Measurements from ENCODE around the gene CSNK2A3.

The CSNK2A3 gene

DNA sequence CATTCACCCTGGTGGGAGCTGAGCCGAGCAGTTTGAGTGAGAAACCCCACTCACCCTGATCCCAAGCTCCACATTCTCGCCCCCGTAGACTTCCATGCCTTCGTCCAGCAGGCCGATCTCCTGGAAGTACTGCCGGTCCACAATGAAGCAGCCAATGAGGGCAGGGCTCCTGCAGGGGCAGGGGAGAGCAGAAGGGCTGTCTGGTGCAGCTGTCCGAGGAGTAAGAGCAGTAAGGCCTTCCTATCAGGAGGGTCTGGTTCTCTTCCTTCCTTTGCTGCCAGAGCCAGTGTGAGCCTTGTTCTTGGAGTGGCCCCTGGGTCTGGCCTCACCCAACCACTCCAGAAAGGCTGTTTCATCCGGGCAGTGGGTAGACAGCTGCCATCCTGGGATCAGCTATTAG, 19.4 kb upstream of the CSNK2A3 start:
- H3K4me3 ChIP-seq (IDR thresholded peaks at IDR 0.05; ENCODE audit: insufficient read depth, low read depth, low read length) = no peak overlapping the region

DNA sequence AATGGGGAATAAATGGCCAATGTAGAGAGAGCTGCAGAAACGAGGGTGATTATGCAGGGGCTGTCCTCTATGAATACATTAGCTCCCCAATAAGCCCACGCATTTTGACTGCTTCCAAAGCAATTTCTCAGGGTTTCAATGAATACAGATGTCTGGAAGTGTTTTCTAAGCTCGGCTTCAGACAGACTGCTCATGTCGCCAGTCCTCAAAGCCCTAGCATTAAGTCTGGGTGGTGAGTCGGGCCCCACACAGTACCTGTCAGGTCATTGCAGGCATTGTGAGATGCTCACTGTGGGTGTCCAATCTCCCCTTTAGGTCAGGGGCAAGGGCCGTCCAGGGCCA, 17.9 kb upstream of the CSNK2A3 start:
- TF ChIP-seq, protein P1, sequence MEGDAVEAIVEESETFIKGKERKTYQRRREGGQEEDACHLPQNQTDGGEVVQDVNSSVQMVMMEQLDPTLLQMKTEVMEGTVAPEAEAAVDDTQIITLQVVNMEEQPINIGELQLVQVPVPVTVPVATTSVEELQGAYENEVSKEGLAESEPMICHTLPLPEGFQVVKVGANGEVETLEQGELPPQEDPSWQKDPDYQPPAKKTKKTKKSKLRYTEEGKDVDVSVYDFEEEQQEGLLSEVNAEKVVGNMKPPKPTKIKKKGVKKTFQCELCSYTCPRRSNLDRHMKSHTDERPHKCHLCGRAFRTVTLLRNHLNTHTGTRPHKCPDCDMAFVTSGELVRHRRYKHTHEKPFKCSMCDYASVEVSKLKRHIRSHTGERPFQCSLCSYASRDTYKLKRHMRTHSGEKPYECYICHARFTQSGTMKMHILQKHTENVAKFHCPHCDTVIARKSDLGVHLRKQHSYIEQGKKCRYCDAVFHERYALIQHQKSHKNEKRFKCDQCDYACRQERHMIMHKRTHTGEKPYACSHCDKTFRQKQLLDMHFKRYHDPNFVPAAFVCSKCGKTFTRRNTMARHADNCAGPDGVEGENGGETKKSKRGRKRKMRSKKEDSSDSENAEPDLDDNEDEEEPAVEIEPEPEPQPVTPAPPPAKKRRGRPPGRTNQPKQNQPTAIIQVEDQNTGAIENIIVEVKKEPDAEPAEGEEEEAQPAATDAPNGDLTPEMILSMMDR (conservative IDR thresholded peaks at IDR 0.05; ENCODE audit: low read depth, low read length) = no peak
- Histone ChIP-seq H3K9ac (no peak overlapping the region), H3K4me1 (ENCODE audit: low read depth, poor library complexity, severe bottlenecking) (no peaks in the 10 kb centered on the region), H2AFZ (ENCODE audit: low read depth) (no peak overlapping the region), H3K4me2 (no peak overlapping the region), H3K27me3 (ENCODE audit: insufficient read depth, low read depth) (no peaks in the 10 kb centered on the region), H3K4me3 (IDR thresholded peaks at IDR 0.05; ENCODE audit: insufficient read depth, low read depth, low read length) (no peak overlapping the region), H4K20me1 (ENCODE audit: insufficient read depth) (no peaks in the 10 kb centered on the region), H3K79me2 (ENCODE audit: insufficient read depth, low read depth) (no peaks in the 10 kb centered on the region), H3K36me3 (ENCODE audit: insufficient read depth) (no peaks in the 10 kb centered on the region), H3K27ac (no peak overlapping the region)

More for the DNA sequence above, 19.4 kb upstream of the CSNK2A3 start:
- Histone ChIP-seq H4K20me1 (ENCODE audit: insufficient read depth) (no peaks in the 10 kb centered on the region), H2AFZ (ENCODE audit: low read depth) (no peak overlapping the region), H3K27me3 (ENCODE audit: insufficient read depth, low read depth) (no peaks in the 10 kb centered on the region), H3K79me2 (ENCODE audit: insufficient read depth, low read depth) (no peaks in the 10 kb centered on the region), H3K9ac (no peak overlapping the region), H3K4me2 (no peak overlapping the region), H3K27ac (no peak overlapping the region), H3K4me1 (ENCODE audit: low read depth, poor library complexity, severe bottlenecking) (no peaks in the 10 kb centered on the region), H3K36me3 (ENCODE audit: insufficient read depth) (no peaks in the 10 kb centered on the region)
- TF ChIP-seq, protein P1 (conservative IDR thresholded peaks at IDR 0.05; ENCODE audit: low read depth, low read length) = no peak

- Histone ChIP-seq H3K4me2 (no peak overlapping the region), H3K27ac (no peak overlapping the region), H3K27me3 (ENCODE audit: insufficient read depth, low read depth) (no peaks in the 10 kb centered on the region), H2AFZ (ENCODE audit: low read depth) (no peak overlapping the region), H3K4me3 (IDR thresholded peaks at IDR 0.05; ENCODE audit: insufficient read depth, low read depth, low read length) (no peak overlapping the region), H3K79me2 (ENCODE audit: insufficient read depth, low read depth) (no peaks in the 10 kb centered on the region), H3K36me3 (ENCODE audit: insufficient read depth) (no peaks in the 10 kb centered on the region), H3K9ac (no peak overlapping the region), H4K20me1 (ENCODE audit: insufficient read depth) (no peaks in the 10 kb centered on the region), H3K4me1 (ENCODE audit: low read depth, poor library complexity, severe bottlenecking) (no peaks in the 10 kb centered on the region)
- TF ChIP-seq, protein P1 (conservative IDR thresholded peaks at IDR 0.05; ENCODE audit: low read depth, low read length) = no peak
Observed at GRCh38 chr11:11370255-11370961, 17.4 kb upstream of the CSNK2A3 start.

GRCh38 chr11:11366793-11367192, 13.7 kb upstream of the CSNK2A3 start:
- Histone ChIP-seq H3K27ac (no peak overlapping the region), H3K4me3 (IDR thresholded peaks at IDR 0.05; ENCODE audit: insufficient read depth, low read depth, low read length) (no peak overlapping the region), H3K27me3 (ENCODE audit: insufficient read depth, low read depth) (no peaks in the 10 kb centered on the region), H4K20me1 (ENCODE audit: insufficient read depth) (no peaks in the 10 kb centered on the region), H2AFZ (ENCODE audit: low read depth) (no peak overlapping the region), H3K4me2 (no peak overlapping the region), H3K9ac (no peak overlapping the region), H3K4me1 (ENCODE audit: low read depth, poor library complexity, severe bottlenecking) (no peaks in the 10 kb centered on the region), H3K79me2 (ENCODE audit: insufficient read depth, low read depth) (no peaks in the 10 kb centered on the region), H3K36me3 (ENCODE audit: insufficient read depth) (no peaks in the 10 kb centered on the region)
- TF ChIP-seq, protein P1 (conservative IDR thresholded peaks at IDR 0.05; ENCODE audit: low read depth, low read length) = no peak

Data from KMS-11 (cell line).